Activated naive CD4-positive, alpha-beta T cell treated with anti-CD3 and anti-CD28 coated beads, Interleukin-2, amount 10 ng/mL, durations not matched to agents 7 days and 5 days (primary cell): Measurements from ENCODE around the gene DDIT3.
"Not testable (repeated sequence)": the region's sequence is repeated elsewhere in the genome, so short reads cannot be mapped to it uniquely, and the experiment has no call there.

ENCODE experiments used
- CTCF ChIA-PET: fragments of 350-600 bp; sonication (Branson Sonifier 250); formaldehyde crosslinking; loops from one replicate; lab custom pipeline; 2021; ENCODE audit warnings: antibody characterized with exemption; lab: Charles Lee
- DNase-seq: peaks from one replicate; pipeline ENCODE4 v3.0.0-alpha.2; 2020
- H3K27ac Mint-ChIP-seq: one replicate; pipeline ENCODE4 v1.8.0; 2021; ENCODE audit warnings: mild to moderate bottlenecking, moderate library complexity, mixed read lengths
- H3K27me3 Mint-ChIP-seq: one replicate; pipeline ENCODE4 v1.8.0; 2021; ENCODE audit warnings: mild to moderate bottlenecking, mixed read lengths
- H3K36me3 Mint-ChIP-seq: one replicate; pipeline ENCODE4 v1.8.0; 2021; ENCODE audit warnings: mixed read lengths
- H3K4me1 Mint-ChIP-seq: one replicate; pipeline ENCODE4 v1.8.0; 2021; ENCODE audit warnings: mixed read lengths
- H3K4me3 Mint-ChIP-seq: one replicate; pipeline ENCODE4 v1.8.0; 2021; ENCODE audit warnings: mild to moderate bottlenecking, moderate library complexity, mixed read lengths
- H3K9me3 Mint-ChIP-seq: one replicate; pipeline ENCODE4 v1.8.0; 2021; ENCODE audit warnings: mixed read lengths

Gene DDIT3

GRCh38 chr12:57500213-57500612 lies 20.1 kb downstream of the DDIT3 start:
- H3K27ac Mint-ChIP-seq: no peak overlapping the region
- no peak overlapping the region for H3K4me3 Mint-ChIP-seq
- CTCF ChIA-PET: no interaction called here
- no peak for DNase-seq
- H3K36me3 Mint-ChIP-seq: peaks cover 61% of the 10 kb centered on the region
- no peaks in the 10 kb centered on the region for H3K9me3 Mint-ChIP-seq
- H3K4me1 Mint-ChIP-seq: no peaks in the 10 kb centered on the region
- H3K27me3 Mint-ChIP-seq: no peaks in the 10 kb centered on the region

- Mint-ChIP-seq H3K27me3 (no peaks in the 10 kb centered on the region), H3K27ac (no peak overlapping the region), H3K36me3 (peaks cover 53% of the 10 kb centered on the region), H3K4me1 (no peaks in the 10 kb centered on the region), H3K9me3 (no peaks in the 10 kb centered on the region), H3K4me3 (no peak overlapping the region)
- DNase-seq: no peak
- CTCF ChIA-PET: interaction anchor here (0.7 kb wide), 1 partner anchor 20 kb away, joined by 3 read pairs; no protein-coding TSS in a partner anchor
These were observed 21.7 kb downstream of the DDIT3 start for GRCh38 chr12:57498571-57498970.

GRCh38 chr12:57498132-57498502 lies 22.2 kb downstream of the DDIT3 start:
- no peak overlapping the region for H3K4me3 Mint-ChIP-seq
- H3K4me1 Mint-ChIP-seq: no peaks in the 10 kb centered on the region
- CTCF ChIA-PET: no interaction called here
- DNase-seq: no peak
- H3K9me3 Mint-ChIP-seq: no peaks in the 10 kb centered on the region
- H3K27me3 Mint-ChIP-seq: no peaks in the 10 kb centered on the region
- H3K27ac Mint-ChIP-seq: no peak overlapping the region
- H3K36me3 Mint-ChIP-seq: peaks cover 51% of the 10 kb centered on the region

GRCh38 chr12:57497223-57498131 lies 22.8 kb downstream of the DDIT3 start:
- peaks cover 6% of the 10 kb centered on the region for H3K4me1 Mint-ChIP-seq
- H3K4me3 Mint-ChIP-seq: no peak overlapping the region
- peaks cover 54% of the 10 kb centered on the region for H3K36me3 Mint-ChIP-seq
- no peak for DNase-seq
- CTCF ChIA-PET: interaction anchor here (0.6 kb wide), 1 partner anchor 57 kb away, joined by 3 read pairs; no protein-coding TSS in a partner anchor
- H3K27ac Mint-ChIP-seq: no peak overlapping the region
- H3K9me3 Mint-ChIP-seq: no peaks in the 10 kb centered on the region
- H3K27me3 Mint-ChIP-seq: no peaks in the 10 kb centered on the region

- H3K27ac Mint-ChIP-seq: no peak overlapping the region
- H3K27me3 Mint-ChIP-seq: no peaks in the 10 kb centered on the region
- H3K9me3 Mint-ChIP-seq: no peaks in the 10 kb centered on the region
- DNase-seq: no peak
- CTCF ChIA-PET: interaction anchor here (0.6 kb wide), 1 partner anchor 58 kb away, joined by 3 read pairs; no protein-coding TSS in a partner anchor
- H3K4me3 Mint-ChIP-seq: no peak overlapping the region
- peaks cover 49% of the 10 kb centered on the region for H3K36me3 Mint-ChIP-seq
- peaks cover 6% of the 10 kb centered on the region for H3K4me1 Mint-ChIP-seq
These were observed 23.5 kb downstream of the DDIT3 start for GRCh38 chr12:57496822-57497221.

- H3K27me3 Mint-ChIP-seq, DNase-seq, H3K27ac Mint-ChIP-seq, CTCF ChIA-PET, H3K9me3 Mint-ChIP-seq, H3K4me3 Mint-ChIP-seq: not testable (repeated sequence)
- Mint-ChIP-seq H3K4me1 (peaks cover 11% of the 10 kb centered on the region), H3K36me3 (peaks cover 47% of the 10 kb centered on the region)
These were observed 25.1 kb downstream of the DDIT3 start for GRCh38 chr12:57495051-57495701.

GRCh38 chr12:57491393-57492280 lies 28.7 kb downstream of the DDIT3 start:
- DNase-seq: no peak
- Mint-ChIP-seq H3K27ac (peak overlapping the region; percentile 84), H3K27me3 (no peaks in the 10 kb centered on the region), H3K4me3 (no peak overlapping the region), H3K4me1 (peaks cover 34% of the 10 kb centered on the region), H3K9me3 (no peaks in the 10 kb centered on the region), H3K36me3 (peaks cover 42% of the 10 kb centered on the region)
- CTCF ChIA-PET: interaction anchor here (1.0 to 3.8 kb wide), 2 partner anchors 14 to 15 kb away, joined by 4 to 15 read pairs; no protein-coding TSS in a partner anchor

DNA sequence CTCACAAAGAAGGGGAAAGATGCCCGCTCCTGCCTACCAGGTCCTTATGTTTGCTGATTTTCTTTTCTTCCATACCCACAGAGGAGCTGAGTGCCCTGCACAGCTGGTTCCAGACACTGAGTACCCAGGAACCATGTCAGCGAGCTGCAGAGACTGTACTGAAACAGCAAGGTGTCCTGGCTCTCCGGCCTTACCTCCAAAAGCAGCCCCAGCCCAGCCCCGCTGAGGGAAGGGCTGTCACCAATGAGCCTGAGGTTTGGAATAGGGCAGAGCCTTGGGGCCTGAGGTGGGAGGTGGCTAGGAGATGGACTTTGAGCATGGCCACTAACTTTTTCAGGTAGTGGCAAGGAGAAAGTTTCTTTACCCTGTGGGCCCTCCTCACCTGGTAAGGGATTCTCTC lies 30.2 kb downstream of the DDIT3 start:
- Mint-ChIP-seq H3K27me3 (no peaks in the 10 kb centered on the region), H3K36me3 (peaks cover 35% of the 10 kb centered on the region)

DNA sequence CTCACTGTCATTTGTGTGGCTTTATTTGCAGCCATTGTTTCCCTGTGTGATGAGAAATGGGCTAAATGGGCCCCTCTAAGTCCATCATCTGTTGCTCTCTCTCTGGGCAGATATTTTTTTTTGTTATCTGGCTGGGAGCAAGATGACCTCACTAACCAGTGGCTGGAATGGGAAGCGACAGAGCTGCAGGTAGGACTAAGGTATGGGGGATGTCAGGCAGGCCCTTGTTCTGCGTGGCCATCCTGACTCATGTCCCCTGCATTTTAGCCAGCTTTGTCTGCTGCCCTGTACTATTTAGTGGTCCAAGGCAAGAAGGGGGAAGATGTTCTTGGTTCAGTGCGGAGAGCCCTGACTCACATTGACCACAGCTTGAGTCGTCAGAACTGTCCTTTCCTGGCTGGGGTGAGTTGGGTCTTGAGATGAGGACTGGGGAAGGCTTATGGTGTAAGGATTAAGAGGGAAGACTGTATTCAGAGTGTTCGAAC lies 31.1 kb downstream of the DDIT3 start:
- Mint-ChIP-seq H3K4me3 (peak overlapping the region; percentile 83), H3K27ac (peak overlapping the region; percentile 90), H3K36me3 (peaks cover 35% of the 10 kb centered on the region), H3K9me3 (no peaks in the 10 kb centered on the region), H3K27me3 (no peaks in the 10 kb centered on the region), H3K4me1 (peaks cover 34% of the 10 kb centered on the region)
- DNase-seq: no peak
- CTCF ChIA-PET: interaction anchor here (3.8 kb wide), 1 partner anchor 12 kb away, joined by 15 read pairs; no protein-coding TSS in a partner anchor

More for the DNA sequence above, 30.2 kb downstream of the DDIT3 start:
- DNase-seq: no peak
- no peaks in the 10 kb centered on the region for H3K9me3 Mint-ChIP-seq
- H3K27ac Mint-ChIP-seq: peak overlapping the region; percentile 90
- CTCF ChIA-PET: interaction anchor here (3.8 kb wide), 1 partner anchor 13 kb away, joined by 15 read pairs; no protein-coding TSS in a partner anchor
- H3K4me1 Mint-ChIP-seq: peaks cover 34% of the 10 kb centered on the region
- no peak overlapping the region for H3K4me3 Mint-ChIP-seq

DNA sequence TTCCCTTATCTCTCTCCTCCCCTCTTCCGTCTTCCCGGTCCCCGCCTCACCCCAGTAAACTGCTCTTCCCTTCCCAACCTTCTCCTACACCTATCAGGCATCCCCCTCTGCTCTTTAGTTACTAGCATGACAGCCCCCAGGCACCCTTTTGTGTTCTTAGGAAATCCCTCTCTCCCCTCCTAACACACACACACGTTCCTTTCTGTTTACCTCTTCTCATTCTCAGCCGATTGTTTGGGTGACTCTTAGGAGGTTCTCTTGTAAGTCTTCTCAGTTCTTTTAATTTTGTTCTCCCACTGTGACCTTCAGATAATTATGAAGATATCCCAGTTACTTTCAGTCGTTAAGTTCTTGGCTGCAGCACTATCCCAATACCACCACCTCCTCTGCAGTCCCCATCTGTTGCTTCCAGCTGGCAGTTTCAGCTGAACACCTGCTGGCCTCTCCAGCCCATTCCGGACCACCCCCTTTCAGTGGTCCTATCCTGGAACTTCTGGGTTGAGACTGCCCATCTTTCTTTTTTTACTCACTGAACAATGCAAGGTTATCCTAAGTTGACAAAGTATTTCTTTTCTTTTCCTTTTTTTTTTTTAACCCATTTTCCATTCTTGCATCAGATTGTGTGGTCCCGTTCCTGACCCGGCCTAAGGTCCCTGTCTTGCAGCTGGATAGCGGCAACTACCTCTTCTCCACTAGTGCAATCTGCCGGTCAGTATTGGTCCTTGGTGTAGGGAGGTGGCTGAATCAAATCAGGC lies 31.7 kb downstream of the DDIT3 start:
- peak overlapping the region; percentile 90 for H3K27ac Mint-ChIP-seq
- no peaks in the 10 kb centered on the region for H3K27me3 Mint-ChIP-seq
- DNase-seq: no peak
- peaks cover 34% of the 10 kb centered on the region for H3K4me1 Mint-ChIP-seq
- CTCF ChIA-PET: interaction anchor here (3.8 kb wide), 1 partner anchor 12 kb away, joined by 15 read pairs; no protein-coding TSS in a partner anchor
- peaks cover 35% of the 10 kb centered on the region for H3K36me3 Mint-ChIP-seq
- peak overlapping the region; percentile 83 for H3K4me3 Mint-ChIP-seq
- H3K9me3 Mint-ChIP-seq: no peaks in the 10 kb centered on the region

- peak; percentile 96 for DNase-seq
- peaks cover 33% of the 10 kb centered on the region for H3K36me3 Mint-ChIP-seq
- H3K4me3 Mint-ChIP-seq: peak within 1 kb of the TSS; percentile 83
- H3K9me3 Mint-ChIP-seq: no peaks in the 10 kb centered on the region
- H3K27ac Mint-ChIP-seq: peak within 1 kb of the TSS; percentile 90
- CTCF ChIA-PET: interaction anchor here (1.0 to 3.8 kb wide), 3 partner anchors 9 to 11 kb away, joined by 6 to 15 read pairs (median 13); no protein-coding TSS in a partner anchor
- peaks cover 31% of the 10 kb centered on the region for H3K4me1 Mint-ChIP-seq
- H3K27me3 Mint-ChIP-seq: no peaks in the 10 kb centered on the region
These were observed 32.5 kb downstream of the DDIT3 start, which contains the start of gene MARS1 for GRCh38 chr12:57487597-57488401. Gene MARS1, plus strand, starts transcription at chr12:57488068. Its CDS starts 23 bp downstream, at chr12:57488091.

GRCh38 chr12:57487055-57487596 lies 33.2 kb downstream of the DDIT3 start:
- Mint-ChIP-seq H3K9me3 (no peaks in the 10 kb centered on the region), H3K4me1 (peaks cover 28% of the 10 kb centered on the region), H3K27me3 (no peaks in the 10 kb centered on the region), H3K4me3 (peak overlapping the region; percentile 83), H3K27ac (peak overlapping the region; percentile 90), H3K36me3 (peaks cover 29% of the 10 kb centered on the region)
- DNase-seq: no peak
- CTCF ChIA-PET: interaction anchor here (1.0 to 2.2 kb wide), 2 partner anchors 8 to 10 kb away, joined by 6 to 13 read pairs; no protein-coding TSS in a partner anchor
